HCEC 1CT (cell line): ENCODE data around the gene RELT.

ENCODE experiments used
- DNase-seq: peaks from one replicate; pipeline ENCODE4 v3.0.0-alpha.2; 2017

The RELT gene

GRCh38 chr11:73347067-73347466 lies 29.1 kb upstream of the RELT start:
- no peak for DNase-seq

GRCh38 chr11:73348838-73349237 lies 27.4 kb upstream of the RELT start:
- DNase-seq: no peak

GRCh38 chr11:73349633-73350032 lies 26.6 kb upstream of the RELT start:
- no peak for DNase-seq

GRCh38 chr11:73350908-73351636 lies 25.1 kb upstream of the RELT start:
- peak; percentile 68 for DNase-seq

DNA sequence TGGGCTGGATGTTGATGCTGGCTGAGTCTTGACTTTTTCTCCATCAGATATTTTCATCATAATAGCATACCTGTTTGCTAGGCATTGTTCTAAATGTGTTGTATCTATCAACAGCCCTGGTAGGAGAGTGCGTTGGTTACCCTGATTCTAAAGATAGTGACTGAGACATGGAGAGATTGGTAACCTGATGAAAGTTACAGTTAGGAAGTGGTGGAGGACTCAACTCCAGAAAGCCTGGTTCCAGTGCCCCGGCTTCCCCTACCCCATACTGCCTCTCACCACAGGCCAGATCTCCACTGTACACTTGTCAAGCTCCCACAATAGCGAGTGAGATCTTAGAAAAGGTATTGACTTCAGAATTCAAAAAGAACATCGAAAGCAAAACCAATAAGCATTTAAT lies 22.8 kb upstream of the RELT start:
- DNase-seq: no peak

DNA sequence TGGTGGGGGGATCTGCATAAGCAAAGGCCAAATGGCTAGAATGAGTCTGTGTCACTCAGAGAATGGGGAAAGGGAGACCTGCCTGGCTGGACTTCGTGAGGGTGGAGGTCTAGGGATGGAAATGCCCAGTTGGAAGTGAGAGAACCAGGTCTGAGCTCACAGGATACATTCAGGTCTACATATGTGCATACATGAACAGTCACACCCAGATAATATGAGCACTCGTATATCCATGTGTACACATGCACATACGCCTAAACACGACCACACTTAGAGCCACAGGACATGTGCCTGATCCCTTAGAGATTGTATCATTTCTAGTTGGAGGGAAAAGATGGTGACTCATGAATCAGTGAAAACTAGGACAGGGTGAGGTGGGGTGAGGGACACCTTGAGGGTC lies 21.1 kb upstream of the RELT start:
- no peak for DNase-seq

- no peak for DNase-seq
These were observed 19.0 kb upstream of the RELT start for GRCh38 chr11:73356979-73357860.

GRCh38 chr11:73358071-73358470 lies 18.1 kb upstream of the RELT start:
- no peak for DNase-seq

GRCh38 chr11:73359341-73359740 lies 16.9 kb upstream of the RELT start:
- DNase-seq: no peak

- DNase-seq: peak; percentile 18
These were observed 16.1 kb upstream of the RELT start for GRCh38 chr11:73359930-73360742.

DNA sequence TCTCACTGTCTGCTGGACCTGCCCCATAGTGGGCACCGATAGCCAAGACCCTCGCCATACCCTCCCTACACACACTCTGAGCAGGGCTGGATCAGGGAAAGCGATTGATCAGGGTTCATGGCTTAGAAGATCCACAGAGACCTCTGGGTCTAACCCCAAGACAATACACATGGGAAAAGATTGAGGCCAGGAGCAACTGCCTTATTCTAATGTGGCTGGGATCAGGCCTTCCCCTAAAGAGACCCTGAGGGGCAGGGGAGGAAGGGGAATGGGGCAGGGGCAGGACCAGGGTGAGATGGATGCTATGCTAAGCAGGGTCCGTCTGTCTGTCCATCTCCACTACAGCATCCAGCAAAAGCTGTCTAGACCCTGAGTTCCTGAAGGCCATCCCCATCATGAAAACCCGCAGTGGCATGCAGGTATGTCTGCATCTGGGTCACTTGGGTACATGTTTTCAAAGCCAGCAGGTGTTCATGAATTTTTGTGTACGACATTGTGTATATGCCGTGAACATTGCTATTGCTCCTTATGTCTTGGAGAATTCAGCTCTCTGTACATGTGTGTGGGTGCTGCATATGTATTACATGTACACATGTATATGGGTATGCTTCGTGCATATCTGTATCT lies 15.3 kb upstream of the RELT start:
- no peak for DNase-seq

- no peak for DNase-seq
These were observed 14.0 kb upstream of the RELT start for GRCh38 chr11:73361953-73362776.

DNA sequence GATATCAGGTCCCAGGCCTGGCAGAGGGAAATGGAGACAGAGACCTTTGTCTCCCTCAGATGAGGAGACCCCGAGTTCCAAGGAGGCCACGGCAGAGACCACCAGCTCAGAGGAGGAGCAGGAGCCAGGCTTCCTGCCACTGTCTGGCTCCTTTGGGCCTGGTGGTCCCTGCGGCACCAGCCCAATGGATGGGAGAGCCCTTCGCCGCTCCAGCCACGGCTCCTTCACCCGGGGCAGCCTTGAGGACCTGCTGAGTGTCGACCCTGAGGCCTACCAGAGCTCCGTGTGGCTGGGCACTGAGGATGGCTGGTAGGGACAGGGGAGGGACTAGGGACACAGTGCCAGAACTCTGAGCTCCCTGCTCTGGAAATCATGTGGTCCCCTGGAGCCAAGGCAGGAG lies 13.1 kb upstream of the RELT start:
- no peak for DNase-seq

DNA sequence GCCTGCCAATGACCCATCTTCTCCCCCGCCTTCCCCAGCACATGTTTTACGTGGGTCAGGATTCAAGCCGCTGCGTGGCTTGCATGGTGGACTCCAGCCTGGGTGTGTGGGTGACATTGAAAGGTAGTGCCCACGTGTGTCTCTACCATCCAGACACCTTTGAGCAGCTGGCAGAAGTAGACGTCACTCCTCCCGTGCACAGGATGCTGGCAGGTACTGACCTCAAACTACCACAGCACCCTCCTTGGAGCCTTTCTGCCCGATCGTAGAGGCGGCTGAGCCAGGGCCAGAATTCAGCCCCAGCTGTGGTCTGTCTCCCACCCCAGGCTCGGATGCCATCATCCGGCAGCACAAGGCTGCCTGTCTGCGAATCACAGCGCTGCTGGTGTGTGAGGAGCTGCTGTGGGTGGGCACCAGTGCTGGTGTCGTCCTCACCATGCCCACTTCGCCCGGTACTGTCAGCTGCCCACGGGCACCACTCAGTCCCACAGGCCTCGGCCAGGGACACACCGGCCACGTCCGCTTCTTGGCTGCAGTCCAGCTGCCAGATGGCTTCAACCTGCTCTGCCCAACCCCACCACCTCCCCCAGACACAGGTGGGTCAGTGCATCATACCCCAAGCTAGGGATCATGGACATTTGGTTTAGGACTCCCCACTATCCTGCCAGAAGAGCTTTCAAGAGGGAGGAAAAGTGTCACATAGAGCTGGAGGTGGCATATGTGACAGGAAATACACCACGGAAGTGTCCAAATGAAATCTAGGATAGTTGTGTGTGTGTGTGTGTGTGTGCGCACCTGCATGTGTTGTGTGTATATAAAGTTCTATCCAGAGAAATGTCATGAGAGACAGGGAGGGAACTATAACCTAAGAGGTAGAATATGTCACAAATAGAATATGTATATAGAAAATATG lies 10.6 kb upstream of the RELT start:
- DNase-seq: no peak

DNA sequence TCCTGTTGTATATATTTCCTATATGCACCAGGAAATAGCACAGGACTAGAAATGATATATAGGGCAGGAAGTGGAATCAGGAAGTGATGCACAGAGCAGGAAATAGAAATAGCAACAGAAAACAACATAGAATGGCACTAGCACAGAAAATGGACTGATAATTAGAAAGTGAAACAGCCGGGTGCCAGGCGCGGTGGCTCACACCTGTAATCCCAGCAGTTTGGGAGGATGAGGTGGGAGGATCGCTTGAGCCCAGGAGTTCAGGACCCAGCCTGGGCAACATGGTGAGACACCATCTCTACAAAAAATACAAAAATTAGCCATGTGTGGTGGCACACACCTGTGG lies 10.0 kb upstream of the RELT start:
- no peak for DNase-seq

GRCh38 chr11:73366953-73367352 lies 9.2 kb upstream of the RELT start:
- no peak for DNase-seq

DNA sequence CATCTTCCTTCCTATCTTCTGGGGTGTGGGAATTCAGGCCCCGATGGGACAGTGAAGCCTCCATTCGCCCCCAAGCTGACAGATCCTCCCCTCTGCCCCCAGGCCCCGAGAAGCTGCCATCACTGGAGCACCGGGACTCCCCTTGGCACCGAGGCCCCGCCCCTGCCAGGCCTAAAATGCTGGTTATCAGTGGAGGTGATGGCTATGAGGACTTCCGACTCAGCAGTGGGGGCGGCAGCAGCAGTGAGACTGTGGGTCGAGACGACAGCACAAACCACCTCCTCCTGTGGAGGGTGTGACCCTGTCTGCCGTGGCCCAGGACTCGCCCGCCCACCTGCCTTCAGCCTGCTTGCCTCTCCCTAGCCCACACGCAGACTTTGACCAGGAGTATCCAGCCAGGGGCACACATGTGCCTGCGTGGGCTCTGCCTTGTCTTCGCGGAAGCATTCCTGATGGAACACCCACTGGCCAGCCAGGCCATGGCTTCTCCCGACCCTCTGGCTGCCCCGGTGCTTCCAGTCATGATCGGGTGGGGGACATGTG lies 8.6 kb upstream of the RELT start:
- DNase-seq: no peak

DNA sequence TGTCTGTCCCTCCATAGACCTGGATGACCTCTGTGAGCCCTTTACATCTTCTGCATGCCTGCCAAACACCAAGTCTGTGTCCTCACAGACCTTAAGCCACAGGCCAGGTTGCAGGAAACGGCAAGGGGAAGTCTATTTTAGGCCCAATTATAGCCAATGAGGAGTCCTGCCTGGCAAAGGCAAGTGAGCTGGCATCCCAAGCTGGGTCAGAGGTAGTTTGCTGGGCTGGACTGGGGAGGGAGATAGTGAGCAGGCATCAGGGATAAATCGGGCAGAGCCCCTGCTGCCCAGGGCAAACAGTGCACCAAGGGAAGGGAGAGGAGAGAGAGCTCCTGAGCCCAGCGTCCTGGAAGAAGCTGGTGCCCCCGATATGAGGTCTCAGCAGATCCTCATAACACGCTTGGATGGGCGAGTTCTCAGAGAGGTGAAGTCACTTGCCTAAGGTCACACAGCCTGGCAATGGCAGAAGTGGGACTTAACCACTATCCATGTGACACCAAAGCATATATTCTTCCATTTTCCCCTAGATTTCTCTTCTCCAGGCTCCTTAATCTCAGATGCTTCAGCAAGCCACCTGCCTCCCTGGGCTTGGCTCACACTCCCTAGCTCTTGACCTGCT lies 3.7 kb upstream of the RELT start:
- DNase-seq: peak; percentile 37

- no peak for DNase-seq
These were observed 2.0 kb upstream of the RELT start for GRCh38 chr11:73374151-73374550.

- no peak for DNase-seq
These were observed 404 bp upstream of the RELT start for GRCh38 chr11:73375830-73376159.
